NOMO-1 treated with DMSO at 0.1 percent for 48 hours (cell line): Measurements from ENCODE around the gene TMEM209.
"Not testable (repeated sequence)": the region's sequence is repeated elsewhere in the genome, so short reads cannot be mapped to it uniquely, and the experiment has no call there.

ENCODE experiments used
- DNase-seq: peaks from one replicate; lab custom pipeline; 2025; ENCODE audit not compliant: unreplicated experiment; lab: John Stamatoyannopoulos, UW

Gene TMEM209

DNA sequence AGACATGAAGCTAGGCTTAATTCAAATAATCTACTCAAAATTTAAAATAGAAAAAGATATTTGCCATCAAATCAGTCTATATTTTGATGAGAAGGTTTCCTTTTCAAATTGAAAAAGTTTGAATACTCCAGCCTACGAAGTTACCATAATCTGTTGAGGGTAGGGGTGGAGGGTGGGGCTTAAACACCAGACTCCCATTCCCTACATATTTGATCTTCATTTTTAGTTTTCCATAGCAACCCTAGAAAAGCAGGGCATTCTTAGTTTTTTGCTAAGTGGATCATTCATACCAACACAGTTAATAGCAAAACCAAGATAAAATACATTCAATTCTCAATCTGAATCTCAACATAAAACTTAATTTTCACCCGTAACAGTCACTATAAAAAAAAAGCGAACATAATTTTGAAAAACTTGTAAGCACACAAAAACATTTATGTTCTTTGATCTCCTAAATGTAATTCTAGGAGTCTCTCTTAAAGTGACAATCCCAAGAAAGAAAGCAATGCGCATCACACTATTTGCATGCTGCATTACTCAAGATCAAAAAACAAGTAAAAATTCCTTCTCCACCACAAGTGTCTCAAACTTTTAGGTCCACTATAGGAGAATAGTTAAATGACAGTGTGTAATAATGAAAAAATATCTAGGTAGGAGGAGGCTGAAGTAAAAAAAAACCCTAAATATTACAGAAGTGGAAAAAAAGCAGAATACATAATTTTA lies 30.8 kb downstream of the TMEM209 start:
- no peak for DNase-seq

DNA sequence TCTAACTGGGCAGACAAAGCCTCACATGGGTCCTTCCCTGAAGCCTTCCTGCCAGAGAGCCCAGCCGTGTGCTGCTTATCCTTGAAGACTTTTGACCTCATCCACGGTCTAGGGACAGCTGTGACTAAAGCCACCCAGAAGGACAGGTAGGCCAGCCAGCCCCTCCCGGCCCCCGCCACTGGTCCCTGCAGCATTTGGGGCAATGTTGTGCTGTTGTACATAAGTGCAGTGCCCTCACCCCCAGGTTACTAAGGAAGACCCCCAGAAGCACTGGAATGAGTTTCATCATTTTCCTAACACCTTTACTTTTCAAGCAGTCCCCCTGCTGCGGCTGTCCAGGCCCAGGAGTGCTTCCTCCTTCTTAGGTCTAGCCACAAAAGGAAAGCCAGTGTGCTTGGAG lies 43.0 kb downstream of the TMEM209 start:
- no peak for DNase-seq

DNA sequence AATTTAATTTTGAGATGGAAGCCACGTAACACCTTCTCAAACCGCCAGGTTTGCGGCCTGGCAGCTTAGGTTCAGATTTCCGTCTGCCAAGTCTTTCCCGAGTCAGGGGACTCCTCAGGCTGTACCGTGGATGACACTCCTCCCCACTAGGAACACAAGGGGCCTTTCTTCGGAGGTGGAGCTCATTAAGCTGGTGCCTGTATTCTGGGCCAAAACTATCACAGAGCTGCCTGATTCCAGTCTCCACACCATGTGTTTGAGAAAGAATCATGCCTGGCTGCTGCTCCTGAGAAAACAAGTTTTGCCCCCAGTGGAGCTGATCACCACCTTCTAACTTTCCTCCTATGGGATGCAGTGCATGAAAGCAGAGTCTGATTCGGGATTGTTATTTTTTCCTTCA lies 44.8 kb downstream of the TMEM209 start:
- DNase-seq = no peak

DNA sequence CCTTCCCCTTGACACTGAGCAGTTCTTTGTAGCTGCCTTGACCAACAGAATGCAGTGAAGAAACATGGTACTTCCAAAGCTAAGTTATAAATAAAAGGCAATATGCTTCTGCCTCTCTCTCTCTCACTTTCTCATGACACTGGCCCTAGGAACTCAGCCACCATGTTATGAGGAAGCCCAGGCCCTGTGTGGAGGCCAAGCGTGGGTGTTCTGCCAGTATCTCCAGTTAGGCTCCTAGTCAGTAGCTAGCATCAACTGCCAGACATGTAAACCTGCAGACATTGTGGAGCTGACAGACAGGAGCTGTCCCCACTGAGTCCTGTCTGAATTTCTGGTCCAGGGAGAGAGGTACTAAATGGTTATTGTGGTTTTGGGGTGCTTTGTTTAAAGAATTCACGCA lies 45.2 kb downstream of the TMEM209 start:
- DNase-seq = no peak

DNA sequence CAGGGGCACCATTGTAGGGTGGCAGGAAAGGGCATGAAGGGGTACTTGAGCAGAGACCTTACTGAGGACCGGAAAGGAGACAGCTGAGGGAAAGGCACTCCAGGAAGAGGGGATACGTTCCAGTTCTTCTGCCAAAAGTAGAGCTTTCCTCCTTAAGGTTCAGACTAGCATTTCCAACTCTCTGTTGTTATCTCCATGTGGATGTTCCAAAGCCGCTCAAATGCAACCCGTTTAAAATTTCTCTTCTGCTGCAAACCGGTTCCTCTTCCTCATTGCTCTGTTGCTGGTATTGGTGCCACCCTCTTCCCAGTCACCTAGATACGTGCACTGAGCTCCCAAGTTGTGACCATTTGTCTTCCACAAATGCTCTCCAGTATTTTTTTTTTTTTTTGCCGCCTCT lies 47.5 kb downstream of the TMEM209 start:
- no peak for DNase-seq

DNA sequence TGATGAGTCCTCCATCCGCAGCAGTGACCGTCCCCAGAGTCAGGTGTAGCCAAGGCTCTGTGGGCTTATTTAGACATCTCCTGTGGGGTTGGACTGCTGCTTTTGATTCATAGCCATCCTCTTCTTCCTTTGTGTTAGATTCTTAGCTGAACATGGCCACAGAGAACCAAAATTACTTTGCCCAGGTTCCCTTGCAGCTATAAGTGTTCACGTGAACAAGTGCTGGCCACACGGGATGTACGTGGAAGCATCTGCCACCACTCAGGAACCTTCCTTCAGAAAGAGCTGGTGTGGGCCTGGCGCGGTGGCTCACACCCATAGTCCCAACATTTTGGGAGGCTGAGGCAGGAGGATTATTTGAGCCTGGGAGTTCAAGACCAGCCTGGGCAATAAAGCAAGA lies 49.1 kb downstream of the TMEM209 start:
- no peak for DNase-seq

DNA sequence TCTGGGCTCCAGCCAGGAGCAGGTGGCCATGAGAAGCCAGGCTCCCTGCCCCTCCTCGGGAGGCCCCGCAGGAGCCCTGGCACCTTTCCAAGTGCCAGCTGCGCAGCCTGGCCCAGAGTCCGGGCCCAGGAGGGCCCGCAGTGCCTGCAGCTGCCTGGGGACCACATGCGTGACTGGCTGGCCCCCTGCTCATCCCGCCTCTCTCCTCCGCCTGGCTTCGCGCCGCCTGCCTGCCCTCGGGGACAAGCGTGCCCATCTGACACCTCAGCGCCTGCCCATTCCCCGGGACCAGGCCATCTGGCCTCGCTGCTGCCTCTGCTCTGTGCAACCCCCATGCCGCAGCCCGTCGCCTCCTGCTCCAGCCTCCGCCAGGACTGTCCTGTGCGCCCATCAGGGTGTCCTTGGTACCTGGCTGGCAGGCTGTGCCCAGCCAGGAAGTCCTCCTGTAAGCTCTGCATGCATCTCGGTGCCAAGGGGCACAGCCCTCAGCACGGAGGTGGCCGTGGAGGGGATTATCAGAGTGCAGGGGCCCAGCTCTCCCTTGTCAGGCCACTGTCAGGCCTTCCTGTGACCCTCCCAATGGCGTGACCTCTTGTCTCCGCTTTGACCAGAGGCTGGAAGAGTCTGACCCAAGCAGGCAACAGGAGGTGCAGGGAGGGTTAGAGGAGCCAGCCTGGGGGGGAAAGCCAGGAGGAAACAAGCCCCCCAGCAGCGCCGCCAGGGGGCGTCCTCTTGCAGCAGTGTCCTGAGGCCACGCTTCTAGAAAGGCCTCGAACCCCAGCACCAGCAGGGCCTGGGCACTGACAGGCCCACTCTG lies 50.5 kb downstream of the TMEM209 start:
- no peak for DNase-seq

DNA sequence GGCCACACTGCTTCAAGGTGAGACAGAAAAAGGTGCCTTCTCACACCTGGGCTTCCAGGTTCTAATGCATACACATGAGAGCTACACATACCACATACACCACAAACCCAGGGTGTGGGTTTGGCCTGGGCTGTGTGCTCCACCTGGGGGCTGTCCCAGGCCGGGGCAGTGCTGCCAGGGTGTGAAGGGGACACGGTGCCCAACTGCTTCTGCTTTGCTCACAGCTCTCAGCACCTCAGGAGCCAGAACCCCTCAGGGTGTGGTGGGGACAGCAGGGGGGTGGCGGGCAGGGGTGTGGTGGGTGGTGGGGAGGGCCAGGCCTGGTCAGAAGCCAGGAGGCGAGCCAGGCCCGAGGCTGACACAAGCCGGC lies 51.1 kb downstream of the TMEM209 start:
- DNase-seq = no peak

DNA sequence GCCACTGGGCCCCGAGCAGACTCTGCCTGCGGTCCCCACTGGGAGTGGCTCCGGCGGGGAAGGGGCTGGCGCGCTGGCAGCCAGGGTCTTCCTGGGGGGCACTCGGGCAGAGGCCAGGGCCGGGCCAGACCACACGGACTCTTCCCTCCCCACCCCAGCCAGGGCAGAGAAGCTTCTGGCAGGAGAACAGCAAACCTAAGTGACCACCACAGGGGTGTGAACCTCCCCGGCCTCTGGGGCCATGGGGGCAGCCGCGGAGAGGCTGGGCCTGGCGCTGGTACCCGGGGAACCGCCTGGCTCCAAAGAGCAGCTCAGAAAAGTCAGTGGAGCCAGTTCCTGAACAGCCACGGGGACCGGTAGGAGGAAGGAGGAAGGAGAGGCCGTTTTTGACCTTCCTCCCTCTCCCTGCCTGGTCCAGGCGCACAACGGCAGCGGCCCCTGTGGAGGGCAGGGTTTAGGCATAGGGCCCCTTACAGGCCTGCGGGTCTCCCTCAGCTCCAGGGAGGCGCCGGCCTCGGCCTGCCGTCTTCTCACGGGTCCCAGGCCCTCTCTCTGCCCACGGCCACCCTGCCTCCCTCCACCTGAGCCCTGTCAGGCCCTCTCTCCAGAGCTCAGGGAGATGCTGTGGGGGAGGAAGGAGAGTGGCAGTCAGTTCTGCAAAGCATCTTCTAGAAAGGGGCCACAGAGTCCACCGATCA lies 51.8 kb downstream of the TMEM209 start:
- no peak for DNase-seq

DNA sequence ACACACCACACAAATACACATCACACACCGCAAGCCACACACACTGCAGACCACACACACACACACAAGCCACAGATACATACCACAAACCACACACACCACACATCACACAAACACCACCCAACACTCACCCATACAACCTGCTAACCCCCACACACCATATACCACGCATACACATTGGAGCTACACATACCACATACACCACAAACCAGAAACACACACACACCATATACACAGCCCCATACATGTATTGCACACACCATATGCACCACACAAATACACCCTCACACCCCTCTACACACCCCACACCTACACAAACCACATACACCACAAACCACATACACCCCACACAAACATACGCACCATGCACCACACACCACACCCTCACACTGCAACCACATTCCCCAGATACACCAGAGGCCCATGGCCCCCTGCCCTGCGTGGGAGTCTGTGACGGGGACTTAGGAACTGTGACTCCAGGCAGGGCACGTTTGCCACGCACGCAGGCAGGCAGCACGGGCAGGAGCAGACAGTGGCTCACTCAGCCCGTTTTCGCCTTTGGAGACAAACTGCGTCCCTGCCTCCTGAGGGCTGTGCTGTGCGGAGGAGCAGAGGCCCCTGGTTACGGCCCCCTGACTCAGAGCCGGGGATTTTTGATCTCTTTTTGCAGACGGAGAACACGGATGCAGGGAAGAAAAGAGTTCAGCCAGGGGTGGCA lies 52.6 kb downstream of the TMEM209 start:
- DNase-seq = no peak

DNA sequence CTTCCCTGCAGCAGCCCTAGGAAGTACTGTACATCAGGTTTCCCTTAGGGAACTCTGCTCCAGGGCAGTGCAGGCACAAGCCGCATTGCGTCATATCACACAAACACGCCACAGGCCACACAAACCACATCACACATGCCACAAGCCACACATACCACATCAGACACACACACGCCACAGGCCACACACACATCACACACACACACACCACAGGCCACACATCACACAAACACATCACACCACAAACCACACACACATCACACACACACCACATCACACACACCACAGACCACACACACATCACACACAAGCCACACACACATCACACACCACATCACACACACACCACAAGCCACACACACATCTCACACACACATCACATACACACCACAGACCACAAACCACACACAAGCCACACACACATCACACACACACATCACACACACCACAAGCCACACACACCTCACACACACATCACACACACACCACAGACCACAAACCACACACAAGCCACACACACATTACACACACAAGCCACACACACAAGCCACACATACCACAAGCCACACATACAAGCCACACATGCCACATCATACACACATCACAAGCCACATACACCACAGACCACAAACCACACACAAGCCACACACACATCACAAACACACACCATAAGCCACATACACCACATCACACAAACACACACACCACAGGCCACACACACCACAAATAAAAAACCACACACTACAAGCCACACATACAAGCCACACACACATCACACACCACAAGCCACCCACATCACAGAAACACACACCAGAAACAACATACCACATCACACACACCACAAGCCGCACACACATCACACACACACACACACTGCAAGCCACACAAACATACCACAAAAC lies 53.4 kb downstream of the TMEM209 start:
- DNase-seq = no peak

DNA sequence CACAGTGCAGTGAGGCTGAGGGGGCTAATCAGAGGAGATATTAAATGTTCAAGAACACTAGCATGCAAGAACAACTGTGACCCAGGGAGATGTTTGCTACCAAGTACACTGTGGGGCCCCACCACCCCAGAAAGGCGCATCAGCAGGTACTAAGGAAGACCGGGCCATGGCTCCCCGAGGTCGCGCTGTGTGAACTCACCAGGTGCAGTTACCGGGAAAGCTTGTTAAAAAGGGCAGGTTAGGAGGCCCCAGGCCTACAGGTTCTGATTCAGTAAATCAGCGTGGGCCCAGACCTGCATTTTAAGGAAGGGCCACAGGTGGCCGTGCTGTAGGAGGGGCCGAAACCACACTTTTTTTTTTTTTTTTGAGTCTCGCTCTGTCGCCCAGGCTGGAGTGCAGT lies 54.6 kb downstream of the TMEM209 start:
- no peak for DNase-seq

DNA sequence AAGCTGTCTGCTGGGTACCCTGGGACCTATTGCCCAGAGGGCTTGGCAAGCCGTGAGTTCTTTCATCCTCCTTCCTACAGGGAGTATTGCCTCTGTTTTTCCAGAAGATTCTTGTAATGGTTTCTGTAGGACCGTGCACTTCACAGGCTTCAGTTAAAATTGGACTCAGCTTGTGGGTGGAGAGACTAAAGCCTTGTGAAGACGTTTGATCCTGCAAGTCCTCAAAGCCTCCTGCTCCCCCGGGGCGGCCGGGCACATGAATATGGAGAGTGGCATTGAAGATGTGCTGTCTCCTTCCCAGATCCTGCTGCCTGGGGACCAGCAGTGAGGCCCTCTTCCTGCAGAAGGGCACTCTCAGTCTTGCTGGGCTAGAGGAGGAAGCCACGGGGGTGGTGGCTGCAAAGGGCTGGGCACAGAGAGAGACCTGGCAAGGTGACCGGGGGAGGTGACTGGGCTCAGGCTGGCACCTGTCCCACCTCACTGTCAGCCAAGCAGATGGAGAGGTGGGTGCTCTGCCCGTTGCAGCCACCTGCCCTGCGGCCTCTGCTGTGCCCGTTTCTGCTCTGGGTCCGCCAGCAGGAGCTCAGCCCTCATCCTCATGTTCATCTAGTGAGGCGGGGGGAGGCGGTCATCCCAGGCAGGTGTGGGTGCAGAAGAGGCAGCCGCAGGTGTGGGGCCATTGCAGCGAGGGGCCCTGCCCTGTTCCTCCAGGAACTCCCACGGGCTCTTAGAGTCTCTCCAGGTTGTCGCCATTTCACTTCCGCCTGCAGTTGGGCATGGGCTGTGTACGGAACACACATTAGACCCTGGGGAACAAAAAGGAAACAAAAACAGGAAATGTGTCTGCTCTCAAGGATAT lies 55.7 kb downstream of the TMEM209 start:
- DNase-seq = no peak

DNA sequence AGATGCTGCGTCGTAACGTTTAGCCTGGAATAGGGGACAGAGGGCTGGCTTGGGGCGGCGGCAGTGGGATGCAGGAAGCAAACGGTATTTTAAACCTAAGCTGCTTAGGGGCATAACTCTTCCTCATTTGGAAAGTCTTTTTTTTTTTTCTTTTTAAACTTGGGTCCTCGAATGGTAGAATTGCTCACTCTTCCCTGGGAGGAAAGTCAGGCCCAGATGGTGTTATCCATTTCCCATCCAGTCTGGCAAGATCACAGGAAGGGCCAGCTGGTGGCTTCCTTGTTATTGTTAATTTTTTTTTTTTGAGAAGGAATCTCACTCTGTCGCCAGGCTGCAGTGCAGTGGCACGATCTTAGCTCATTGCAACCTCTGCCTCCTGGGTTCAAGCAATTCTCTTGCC lies 56.6 kb downstream of the TMEM209 start:
- no peak for DNase-seq

DNA sequence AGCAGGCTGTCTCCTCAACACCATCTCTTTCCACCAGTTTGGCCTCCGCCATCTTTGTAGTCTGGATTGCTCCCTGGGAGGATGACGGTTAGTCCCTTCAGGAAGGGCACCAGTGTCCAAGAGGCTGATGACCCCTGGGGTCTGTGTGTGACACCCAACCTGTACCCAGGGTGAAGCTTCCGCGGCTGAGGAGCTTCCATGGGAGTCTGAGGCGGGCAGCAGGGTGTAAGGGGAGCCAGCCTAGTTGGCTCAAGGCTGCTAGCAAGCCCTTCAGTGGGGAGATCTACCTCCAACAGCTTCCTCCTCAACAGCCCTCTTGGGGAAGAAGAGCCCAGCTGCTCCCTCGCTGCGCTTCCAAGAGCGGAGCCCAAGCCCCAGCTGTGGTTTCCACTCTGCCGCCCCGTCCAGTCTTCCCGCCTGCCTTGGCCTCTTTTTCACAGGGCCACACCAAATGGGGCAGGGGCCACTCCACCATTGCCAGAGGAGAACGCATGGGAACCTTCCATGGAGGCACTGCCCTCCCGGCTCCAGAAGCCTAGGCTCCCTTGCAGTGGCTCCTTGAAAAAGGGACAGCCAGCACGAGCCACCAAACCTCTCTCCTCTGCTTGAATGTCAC lies 57.4 kb downstream of the TMEM209 start:
- no peak for DNase-seq

DNA sequence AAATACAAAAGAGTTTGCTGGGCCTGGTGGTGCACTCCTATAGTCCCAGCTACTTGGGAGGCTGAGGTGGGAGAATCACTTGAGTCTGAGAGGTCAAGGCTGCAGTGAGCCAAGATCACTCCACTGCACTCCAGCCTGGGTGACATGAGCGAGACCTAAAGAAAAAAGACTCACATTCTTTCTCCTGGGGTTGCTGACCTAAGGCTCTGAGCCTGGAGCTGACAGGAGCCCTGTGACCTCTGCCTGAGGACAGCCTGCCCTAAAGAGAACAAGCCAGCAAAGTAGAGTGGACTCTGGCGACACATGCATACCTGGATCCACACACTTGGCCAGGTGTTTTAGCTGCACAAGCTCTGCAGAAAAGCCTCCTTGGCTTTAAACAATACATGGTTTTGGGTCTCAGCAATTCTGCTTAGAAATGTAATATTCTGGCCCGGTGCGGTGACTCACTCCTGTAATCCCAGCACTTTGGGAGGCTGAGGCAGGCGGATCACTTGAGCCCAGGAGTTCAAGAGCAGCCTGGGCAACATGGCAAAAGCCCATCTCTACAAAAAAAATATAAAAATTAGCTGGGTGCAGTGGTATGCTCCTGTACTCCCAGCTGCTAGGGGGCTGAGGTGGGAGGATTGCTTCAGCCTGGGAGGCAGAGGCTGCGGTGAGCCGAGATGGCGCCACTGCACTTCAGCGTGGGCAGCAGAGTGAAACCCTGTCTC lies 58.4 kb downstream of the TMEM209 start:
- DNase-seq = no peak

DNA sequence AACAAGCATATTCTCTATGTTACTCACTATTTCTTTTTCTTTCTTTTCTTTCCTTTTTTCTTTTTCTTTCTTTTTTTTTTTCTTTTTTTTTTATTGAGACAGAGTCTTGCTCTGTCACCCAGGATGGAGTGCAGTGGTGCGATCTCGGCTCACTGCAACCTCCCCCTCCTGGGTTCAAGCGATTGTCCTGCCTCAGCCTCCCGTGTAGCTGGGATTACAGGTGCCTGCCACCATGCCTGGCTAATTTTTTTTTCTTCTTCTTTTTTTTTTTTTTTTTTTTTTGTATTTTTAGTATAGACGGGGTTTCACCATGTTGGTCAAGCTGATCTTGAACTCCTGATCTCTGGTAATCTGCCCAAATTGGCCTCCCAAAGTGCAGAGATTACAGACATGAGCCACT lies 59.1 kb downstream of the TMEM209 start:
- DNase-seq = not testable (repeated sequence)

DNA sequence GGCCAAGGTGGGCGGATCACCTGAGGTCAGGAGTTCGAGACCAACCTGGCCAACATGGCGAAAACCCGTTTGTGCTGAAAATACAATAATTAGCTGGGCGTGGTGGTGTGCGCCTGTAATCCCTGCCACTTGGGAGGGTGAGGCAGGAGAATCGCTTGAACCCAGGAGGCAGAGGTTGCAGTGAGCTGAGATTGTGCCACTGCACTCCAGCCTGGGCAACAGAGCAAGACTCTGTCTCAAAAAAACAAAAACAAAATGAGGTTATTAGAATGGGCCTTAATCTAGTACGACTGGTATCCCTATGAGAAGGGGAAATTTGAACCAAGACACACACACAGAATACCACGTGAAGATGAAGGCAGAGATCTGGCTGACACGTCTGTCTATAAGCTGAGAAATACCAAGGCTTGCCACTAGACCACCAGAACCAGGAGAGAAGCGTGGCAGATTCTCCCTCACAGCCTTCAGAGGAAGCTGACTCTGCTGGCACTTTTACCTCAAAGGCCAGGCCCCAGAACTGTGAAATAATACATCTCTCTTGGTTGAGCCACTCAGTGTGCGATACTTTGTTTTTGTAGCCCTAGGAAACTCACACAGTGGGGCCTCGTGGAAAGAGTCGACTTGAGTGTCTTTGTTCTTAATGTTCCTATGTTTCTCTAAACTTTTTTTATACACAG lies 59.6 kb downstream of the TMEM209 start:
- no peak for DNase-seq
